IMR-90 (cell line): ENCODE measurements around the gene CA9. TPM values are rescaled to one million over a fixed set of nuclear protein-coding genes. Genes with fewer than 3 reads are reported as not detected.

ENCODE experiments used
- ATAC-seq: fragments of 200-7000 bp; cut with Tn5 transposase; 2 replicates; pipeline ENCODE4 v1.9.1; 2020; ENCODE audit warnings: low read depth, mild to moderate bottlenecking, moderate library complexity
- BruUV-seq: library from RNA; stranded (reverse); fragments of 400-500 nt; replicated peaks from 2 replicates; lab custom pipeline; 2021; lab: Mats Ljungman, UMichigan
- CTCF ChIA-PET: fragments of 300-600 bp; formaldehyde crosslinking; extraction: SDS; loops from one replicate; lab custom pipeline; 2021; ENCODE audit warnings: antibody characterized with exemption; lab: Yijun Ruan, JAX
- POLR2A ChIA-PET: fragments of 300-600 bp; sonication (Branson Sonifier 250); formaldehyde crosslinking; loops from one replicate; lab custom pipeline; 2022; ENCODE audit warnings: antibody characterized with exemption; ENCODE audit not compliant: unreplicated experiment; lab: Charles Lee
- DNase-seq: peaks from one replicate; pipeline ENCODE4 v3.0.0; 2013
- H2AFZ ChIP-seq: replicated peaks from 2 replicates; pipeline ENCODE3; 2013; ENCODE audit warnings: low read length, mild to moderate bottlenecking; ENCODE audit not compliant: poor library complexity
- H2AK5ac ChIP-seq: 2 replicates; pipeline ENCODE4 v1.6.1; 2013; ENCODE audit warnings: low read depth, low read length, inconsistent platforms
- H2AK9ac ChIP-seq: replicated peaks from 2 replicates; pipeline ENCODE3; 2013; ENCODE audit warnings: mild to moderate bottlenecking, low read depth, low read length, moderate library complexity; ENCODE audit not compliant: poor library complexity
- H2BK120ac ChIP-seq: 2 replicates; pipeline ENCODE4 v1.6.1; 2013; ENCODE audit warnings: low read depth, low read length, inconsistent platforms
- H2BK15ac ChIP-seq: 3 replicates; pipeline ENCODE4 v1.6.1; 2013; ENCODE audit warnings: low read depth, low read length, inconsistent platforms
- H2BK20ac ChIP-seq: 2 replicates; pipeline ENCODE4 v1.6.1; 2013; ENCODE audit warnings: low read depth, mild to moderate bottlenecking, inconsistent platforms, low read length, moderate library complexity
- H2BK5ac ChIP-seq: 2 replicates; pipeline ENCODE4 v1.6.1; 2013; ENCODE audit warnings: mild to moderate bottlenecking, low read depth, low read length, inconsistent platforms; ENCODE audit not compliant: poor library complexity, severe bottlenecking
- H3K14ac ChIP-seq: replicated peaks from 2 replicates; pipeline ENCODE4 v1.6.1; 2013; ENCODE audit warnings: low read depth, low read length, inconsistent platforms
- H3K18ac ChIP-seq: 2 replicates; pipeline ENCODE4 v1.6.1; 2013; ENCODE audit warnings: low read depth, low read length, control low read depth
- H3K23ac ChIP-seq: 2 replicates; pipeline ENCODE4 v1.6.1; 2013; ENCODE audit warnings: low read depth, low read length, inconsistent platforms
- H3K27ac ChIP-seq: 2 replicates; pipeline ENCODE4 v1.5.1; 2013; ENCODE audit warnings: mild to moderate bottlenecking, control low read depth, low read length; ENCODE audit not compliant: insufficient read depth
- H3K27me3 ChIP-seq: 2 replicates; pipeline ENCODE4 v1.6.1; 2013; ENCODE audit warnings: low read length; ENCODE audit not compliant: control insufficient read depth, insufficient read depth
- H3K36me3 ChIP-seq: 2 replicates; pipeline ENCODE4 v1.6.1; 2013; ENCODE audit warnings: low read length, mixed read lengths; ENCODE audit not compliant: control insufficient read depth, insufficient read depth
- H3K4ac ChIP-seq: 2 replicates; pipeline ENCODE4 v1.6.1; 2013; ENCODE audit warnings: low read depth, low read length, inconsistent platforms
- H3K4me1 ChIP-seq: 2 replicates; pipeline ENCODE4 v1.6.1; 2013; ENCODE audit warnings: low read length, mixed read lengths; ENCODE audit not compliant: control insufficient read depth, insufficient read depth
- H3K4me2 ChIP-seq: 2 replicates; pipeline ENCODE4 v1.6.1; 2013; ENCODE audit warnings: low read depth, mild to moderate bottlenecking, control low read depth, low read length, moderate library complexity
- H3K4me3 ChIP-seq: 2 replicates; pipeline ENCODE4 v1.5.1; 2013; ENCODE audit warnings: low read depth, mild to moderate bottlenecking, control low read depth, low read length, moderate library complexity; ENCODE audit not compliant: insufficient read depth
- H3K56ac ChIP-seq: 2 replicates; pipeline ENCODE4 v1.6.1; 2013; ENCODE audit warnings: low read length, inconsistent platforms; ENCODE audit not compliant: insufficient read depth; ENCODE audit errors: extremely low read depth
- H3K79me1 ChIP-seq, 2 experiments: 2 replicates each; pipeline ENCODE4 v1.6.1; 2013; ENCODE audit warnings: low read length in 2 of 2, inconsistent platforms in 1 of 2, low read depth in 1 of 2
- H3K9ac ChIP-seq: 2 replicates; pipeline ENCODE4 v1.6.1; 2013; ENCODE audit warnings: low read depth, low read length, control low read depth
- H3K9me1 ChIP-seq: 2 replicates; pipeline ENCODE4 v1.6.1; 2013; ENCODE audit warnings: low read length, inconsistent platforms; ENCODE audit not compliant: insufficient read depth
- H3K9me3 ChIP-seq: 2 replicates; pipeline ENCODE4 v1.6.1; 2013; ENCODE audit warnings: low read length; ENCODE audit not compliant: control insufficient read depth, insufficient read depth
- H4K20me1 ChIP-seq: 2 replicates; pipeline ENCODE4 v1.6.1; 2013; ENCODE audit warnings: low read length, inconsistent platforms; ENCODE audit not compliant: insufficient read depth
- H4K5ac ChIP-seq: 2 replicates; pipeline ENCODE4 v1.6.1; 2013; ENCODE audit warnings: mild to moderate bottlenecking, low read depth, low read length, control low read depth
- H4K8ac ChIP-seq, 2 experiments: 2 replicates each; pipeline ENCODE4 v1.6.1; 2013; ENCODE audit warnings: low read depth in 2 of 2, low read length in 2 of 2, control low read depth in 1 of 2, inconsistent platforms in 1 of 2
- H4K91ac ChIP-seq: 2 replicates; pipeline ENCODE4 v1.6.1; 2013; ENCODE audit warnings: low read depth, low read length, inconsistent platforms; ENCODE audit not compliant: insufficient read depth
- BHLHE40 ChIP-seq: fragments of 150-350 bp; IDR thresholded peaks from 2 replicates; pipeline ENCODE4 v1.6.1; 2016; ENCODE audit warnings: mild to moderate bottlenecking, low read depth, low read length
- CEBPB ChIP-seq: IDR thresholded peaks from 2 replicates; pipeline ENCODE4 v1.6.1; 2012; ENCODE audit warnings: low read depth, low read length, improper control_type of control experiment
- CHD1 ChIP-seq: IDR thresholded peaks from 2 replicates; pipeline ENCODE4 v1.6.1; 2012; ENCODE audit warnings: low read depth, low read length, improper control_type of control experiment
- FOS ChIP-seq: fragments of 150-350 bp; IDR thresholded peaks from 2 replicates; pipeline ENCODE4 v1.6.1; 2016; ENCODE audit warnings: low read depth, low read length
- MAFK ChIP-seq: IDR thresholded peaks from 2 replicates; pipeline ENCODE4 v1.6.1; 2012; ENCODE audit warnings: low read depth, low read length, improper control_type of control experiment
- MAZ ChIP-seq: IDR thresholded peaks from 2 replicates; pipeline ENCODE4 v1.6.1; 2012; ENCODE audit warnings: low read depth, mild to moderate bottlenecking, low read length, improper control_type of control experiment, moderate library complexity, borderline replicate concordance
- MXI1 ChIP-seq: IDR thresholded peaks from 2 replicates; pipeline ENCODE4 v1.6.1; 2012; ENCODE audit warnings: low read depth, mild to moderate bottlenecking, low read length, moderate library complexity, borderline replicate concordance
- NFE2L2 ChIP-seq: fragments of 150-350 bp; IDR thresholded peaks from 2 replicates; pipeline ENCODE4 v1.6.1; 2016; ENCODE audit warnings: low read depth, mild to moderate bottlenecking, low read length
- POLR2A ChIP-seq: IDR thresholded peaks from 2 replicates; pipeline ENCODE4 v1.6.1; 2012; ENCODE audit warnings: mild to moderate bottlenecking, low read depth, low read length
- RAD21 ChIP-seq: IDR thresholded peaks from 2 replicates; pipeline ENCODE4 v1.6.1; 2012; ENCODE audit warnings: low read length, improper control_type of control experiment
- RCOR1 ChIP-seq: IDR thresholded peaks from 2 replicates; pipeline ENCODE4 v1.6.1; 2012; ENCODE audit warnings: mild to moderate bottlenecking, low read length, improper control_type of control experiment; ENCODE audit not compliant: insufficient replicate concordance
- RFX5 ChIP-seq: IDR thresholded peaks from 2 replicates; pipeline ENCODE4 v1.8.0; 2012; ENCODE audit warnings: low read depth, mild to moderate bottlenecking, low read length, moderate library complexity
- SMC3 ChIP-seq: fragments of 150-350 bp; IDR thresholded peaks from 2 replicates; pipeline ENCODE4 v1.6.1; 2016; ENCODE audit warnings: low read depth, mild to moderate bottlenecking, antibody characterized with exemption, low read length, moderate library complexity
- WGBS, 2 experiments: methylation state at CpG; one replicate each; pipeline versions ENCODE4 v1.1.5 to v1.1.7; 2013; ENCODE audit warnings: missing lambda C conversion rate in 2 of 2; ENCODE audit not compliant: insufficient read length in 1 of 2; ENCODE audit errors: extremely low coverage in 2 of 2; 5-methylcytosine and 5-hydroxymethylcytosine counted together
- dilution Hi-C: fragments of 300-500 bp; cut with HindIII; formaldehyde crosslinking; loops from one replicate; pipeline ENCODE4 v1.14.3; 2018; ENCODE audit warnings: low sequenced_read_pairs; ENCODE audit not compliant: unreplicated experiment
- in situ Hi-C: fragments of 300-500 bp; cut with MboI; formaldehyde crosslinking; loops from 3 replicates; pipeline ENCODE4 v1.14.3; 2019; ENCODE audit warnings: low sequenced_read_pairs, inconsistent platforms, mixed read lengths
- intact Hi-C: fragments of 100-400 bp; cut with micrococcal nuclease; formaldehyde crosslinking; loops from 2 replicates; pipeline ENCODE4 v1.10.0; 2022
- polyA plus RNA-seq, 3 experiments: library from polyadenylated mRNA; depleted of rRNA; stranded (reverse); fragments of >200 nt; gene quantifications; 2 replicates each; pipeline ENCODE4 v1.2.3, GENCODE V29; 2012; ENCODE audit warnings: low replicate concordance in 1 of 3
- total RNA-seq: library from RNA; depleted of rRNA; stranded (reverse); fragments of >200 nt; gene quantifications from 2 replicates; pipeline ENCODE4 v1.2.3, GENCODE V29; 2012
- TF ChIP-seq, protein P1 (sequence below): fragments of 150-350 bp; IDR thresholded peaks from 2 replicates; pipeline ENCODE4 v1.6.1; 2016; ENCODE audit warnings: low read depth, mild to moderate bottlenecking, low read length, moderate library complexity, borderline replicate concordance
- TF ChIP-seq, protein P2 (sequence below): fragments of 150-350 bp; IDR thresholded peaks from 2 replicates; pipeline ENCODE4 v1.6.1; 2017; ENCODE audit warnings: mild to moderate bottlenecking, antibody characterized with exemption, low read length, low read depth

Gene CA9
- total and polyA plus RNA-seq, 2 of the 4 experiments (the other 2 are of a cell fraction) = 0.54 to 3.9 TPM

DNA sequence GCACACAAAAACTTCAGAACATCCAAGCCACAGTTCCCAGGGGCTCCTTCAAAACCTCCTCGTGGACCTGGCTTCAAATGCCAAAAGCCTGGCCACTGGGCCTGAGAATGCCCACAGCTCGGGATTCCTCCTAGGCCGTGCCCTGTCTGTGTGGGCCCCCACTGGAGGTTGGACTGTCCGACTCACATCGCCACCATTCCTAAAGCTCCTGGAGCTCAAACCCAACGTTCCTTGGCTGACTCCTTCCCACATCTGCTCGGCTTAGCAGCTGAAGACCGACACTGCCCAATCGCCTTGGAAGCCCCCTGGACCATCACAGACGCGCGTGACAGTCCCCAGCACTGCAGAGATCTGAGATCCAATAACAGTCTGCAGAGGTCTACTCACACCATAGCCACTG lies 30.7 kb upstream of the CA9 start:
- WGBS, 2 experiments = 81% methylated on average over 11 of the region's 12 CpGs; no CpG with 5 or more reads in 1 of the 2 experiments
- BruUV-seq = no TSS peak
- H4K8ac ChIP-seq = no peak overlapping the region

More for the DNA sequence above, 30.7 kb upstream of the CA9 start:
- Histone ChIP-seq H3K9me3 (no peaks in the 10 kb centered on the region), H3K36me3 (no peaks in the 10 kb centered on the region), H3K79me1 (0 out of 4 replicates have a peak, but pooled peaks cover 0 to 4% of the 10 kb centered on the region in 2 experiments), H2AK9ac (no peak overlapping the region), H3K4me3 (no peak overlapping the region), H4K5ac (no peak overlapping the region), H3K27ac (no peak overlapping the region), H2AK5ac (no peak overlapping the region), H2BK5ac (no peak overlapping the region), H3K9ac (no peak overlapping the region), H4K20me1 (no peaks in the 10 kb centered on the region), H3K56ac (no peak overlapping the region), H3K4me1 (peaks cover 4% of the 10 kb centered on the region; the same call in 1 of the 2 replicates), H2BK15ac (no peak overlapping the region), H3K27me3 (no peaks in the 10 kb centered on the region), H3K18ac (no peak overlapping the region), H2AFZ (no peak overlapping the region), H4K91ac (no peak overlapping the region), H2BK20ac (no peak overlapping the region), H3K4me2 (no peak overlapping the region), H3K14ac (no peak overlapping the region), H2BK120ac (no peak overlapping the region), H3K9me1 (no peaks in the 10 kb centered on the region), H3K4ac (no peak overlapping the region), H3K23ac (no peak overlapping the region)
- in situ Hi-C loops (no loop called here), dilution Hi-C loops (no loop called here), intact Hi-C loops (no loop called here)
- TF ChIP-seq RFX5 (no peak), CHD1 (no peak), POLR2A (no peak), RAD21 (no peak), CEBPB (no peak), SMC3 (no peak), FOS (no peak), MAFK (no peak), MAZ (no peak), BHLHE40 (no peak), RCOR1 (no peak), NFE2L2 (no peak), MXI1 (no peak)
- TF ChIP-seq, protein P1, sequence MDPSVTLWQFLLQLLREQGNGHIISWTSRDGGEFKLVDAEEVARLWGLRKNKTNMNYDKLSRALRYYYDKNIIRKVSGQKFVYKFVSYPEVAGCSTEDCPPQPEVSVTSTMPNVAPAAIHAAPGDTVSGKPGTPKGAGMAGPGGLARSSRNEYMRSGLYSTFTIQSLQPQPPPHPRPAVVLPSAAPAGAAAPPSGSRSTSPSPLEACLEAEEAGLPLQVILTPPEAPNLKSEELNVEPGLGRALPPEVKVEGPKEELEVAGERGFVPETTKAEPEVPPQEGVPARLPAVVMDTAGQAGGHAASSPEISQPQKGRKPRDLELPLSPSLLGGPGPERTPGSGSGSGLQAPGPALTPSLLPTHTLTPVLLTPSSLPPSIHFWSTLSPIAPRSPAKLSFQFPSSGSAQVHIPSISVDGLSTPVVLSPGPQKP = no peak
- TF ChIP-seq, protein P2, sequence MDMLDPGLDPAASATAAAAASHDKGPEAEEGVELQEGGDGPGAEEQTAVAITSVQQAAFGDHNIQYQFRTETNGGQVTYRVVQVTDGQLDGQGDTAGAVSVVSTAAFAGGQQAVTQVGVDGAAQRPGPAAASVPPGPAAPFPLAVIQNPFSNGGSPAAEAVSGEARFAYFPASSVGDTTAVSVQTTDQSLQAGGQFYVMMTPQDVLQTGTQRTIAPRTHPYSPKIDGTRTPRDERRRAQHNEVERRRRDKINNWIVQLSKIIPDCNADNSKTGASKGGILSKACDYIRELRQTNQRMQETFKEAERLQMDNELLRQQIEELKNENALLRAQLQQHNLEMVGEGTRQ = no peak
- ATAC-seq = no peak
- DNase-seq = no peak
- CTCF ChIA-PET = no interaction called here
- POLR2A ChIA-PET = no interaction called here
